Measurements from ENCODE around the gene MAPK8. TPM values are rescaled to one million over a fixed set of nuclear protein-coding genes. Genes with fewer than 3 reads are reported as not detected.

Gene MAPK8
- total RNA-seq, 1 experiment from 2014 or later = 67.5 TPM

GRCh38 chr10:48448796-48449195, 142.3 kb downstream of the MAPK8 start:
- Histone ChIP-seq H3K4me2 (no peak overlapping the region), H2AFZ (no peak overlapping the region), H3K27me3 (ENCODE audit: insufficient read depth, low read depth) (no peaks in the 10 kb centered on the region), H4K20me1 (ENCODE audit: insufficient read depth) (no peaks in the 10 kb centered on the region), H3K79me2 (ENCODE audit: low read depth) (no peaks in the 10 kb centered on the region), H3K9me2 (ENCODE audit: insufficient read depth) (no peaks in the 10 kb centered on the region), H3F3A (ENCODE audit: insufficient read depth, low read depth) (no peaks in the 10 kb centered on the region), H3K4me1 (replicated peaks; ENCODE audit: insufficient read depth) (no peaks in the 10 kb centered on the region), H3K9me3 (ENCODE audit: insufficient read depth, low read depth) (no peaks in the 10 kb centered on the region), H3K4me3 (no peak overlapping the region), H3K27ac (no peak overlapping the region), H3K36me3 (ENCODE audit: low read depth) (no peaks in the 10 kb centered on the region)
- BruUV-seq (replicated peaks) = no TSS peak
- POLR2A ChIA-PET (ENCODE audit: unreplicated experiment) = no interaction called here
- intact Hi-C loops (cut with micrococcal nuclease; ENCODE audit: unreplicated experiment) = loop anchor here (5.0 kb wide), 1 partner anchor 74 kb away; no protein-coding TSS in a partner anchor
- DNase-seq = no peak
- CTCF ChIA-PET = no interaction called here
- no peak for TF ChIP-seq CTCF (conservative IDR thresholded peaks at IDR 0.05)

GRCh38 chr10:48449501-48450232, 143.2 kb downstream of the MAPK8 start:
- POLR2A ChIA-PET (ENCODE audit: unreplicated experiment) = no interaction called here
- H2AFZ ChIP-seq = no peak overlapping the region
- no peak for DNase-seq
- no peaks in the 10 kb centered on the region for H4K20me1 ChIP-seq (ENCODE audit: insufficient read depth)
- no peak overlapping the region for H3K4me3 ChIP-seq
- H3K36me3 ChIP-seq (ENCODE audit: low read depth) = no peaks in the 10 kb centered on the region
- H3K79me2 ChIP-seq (ENCODE audit: low read depth) = no peaks in the 10 kb centered on the region
- no peak overlapping the region for H3K27ac ChIP-seq
- H3K9me3 ChIP-seq (ENCODE audit: insufficient read depth, low read depth) = no peaks in the 10 kb centered on the region
- intact Hi-C loops (cut with micrococcal nuclease; ENCODE audit: unreplicated experiment) = loop anchor here (5.0 kb wide), 1 partner anchor 73 kb away; no protein-coding TSS in a partner anchor
- no peaks in the 10 kb centered on the region for H3K27me3 ChIP-seq (ENCODE audit: insufficient read depth, low read depth)
- no peaks in the 10 kb centered on the region for H3K4me1 ChIP-seq (replicated peaks; ENCODE audit: insufficient read depth)
- H3K4me2 ChIP-seq = no peak overlapping the region
- CTCF ChIA-PET = no interaction called here
- no peaks in the 10 kb centered on the region for H3K9me2 ChIP-seq (ENCODE audit: insufficient read depth)
- TF ChIP-seq CTCF (conservative IDR thresholded peaks at IDR 0.05) (no peak), EZH2 (IDR thresholded peaks at IDR 0.05; ENCODE audit: low read depth) (no peak)
- H3F3A ChIP-seq (ENCODE audit: insufficient read depth, low read depth) = no peaks in the 10 kb centered on the region
- BruUV-seq (replicated peaks) = no TSS peak

- CTCF ChIA-PET = no interaction called here
- no peaks in the 10 kb centered on the region for H3K4me1 ChIP-seq (replicated peaks; ENCODE audit: insufficient read depth)
- no peak for DNase-seq
- no peak overlapping the region for H3K4me3 ChIP-seq
- POLR2A ChIA-PET (ENCODE audit: unreplicated experiment) = no interaction called here
- no peak overlapping the region for H3K4me2 ChIP-seq
- H3K27me3 ChIP-seq (ENCODE audit: insufficient read depth, low read depth) = no peaks in the 10 kb centered on the region
- no peaks in the 10 kb centered on the region for H3K9me3 ChIP-seq (ENCODE audit: insufficient read depth, low read depth)
- TF ChIP-seq EZH2 (IDR thresholded peaks at IDR 0.05; ENCODE audit: low read depth) = no peak
- H4K20me1 ChIP-seq (ENCODE audit: insufficient read depth) = no peaks in the 10 kb centered on the region
- intact Hi-C loops (cut with micrococcal nuclease; ENCODE audit: unreplicated experiment) = no loop called here
- H2AFZ ChIP-seq = no peak overlapping the region
- no peaks in the 10 kb centered on the region for H3F3A ChIP-seq (ENCODE audit: insufficient read depth, low read depth)
- H3K79me2 ChIP-seq (ENCODE audit: low read depth) = no peaks in the 10 kb centered on the region
- no peaks in the 10 kb centered on the region for H3K9me2 ChIP-seq (ENCODE audit: insufficient read depth)
- BruUV-seq (replicated peaks) = no TSS peak
- no peaks in the 10 kb centered on the region for H3K36me3 ChIP-seq (ENCODE audit: low read depth)
- H3K27ac ChIP-seq = no peak overlapping the region
These were observed 143.8 kb downstream of the MAPK8 start for GRCh38 chr10:48450233-48450740.

Measured in PC-9 (cell line).